Activated naive CD4-positive, alpha-beta T cell treated with anti-CD3 and anti-CD28 coated beads, Interleukin-2, amount 10 ng/mL, durations not matched to agents 7 days and 5 days (primary cell): ENCODE measurements around the gene DDIT4.
"Not testable (repeated sequence)": the region's sequence is repeated elsewhere in the genome, so short reads cannot be mapped to it uniquely, and the experiment has no call there.

Source experiments
- CTCF ChIA-PET: fragments of 350-600 bp; sonication (Branson Sonifier 250); formaldehyde crosslinking; loops from one replicate; lab custom pipeline; 2021; ENCODE audit warnings: antibody characterized with exemption; lab: Charles Lee
- DNase-seq: peaks from one replicate; pipeline ENCODE4 v3.0.0-alpha.2; 2020
- H3K27ac Mint-ChIP-seq: one replicate; pipeline ENCODE4 v1.8.0; 2021; ENCODE audit warnings: mild to moderate bottlenecking, moderate library complexity, mixed read lengths
- H3K27me3 Mint-ChIP-seq: one replicate; pipeline ENCODE4 v1.8.0; 2021; ENCODE audit warnings: mild to moderate bottlenecking, mixed read lengths
- H3K36me3 Mint-ChIP-seq: one replicate; pipeline ENCODE4 v1.8.0; 2021; ENCODE audit warnings: mixed read lengths
- H3K4me1 Mint-ChIP-seq: one replicate; pipeline ENCODE4 v1.8.0; 2021; ENCODE audit warnings: mixed read lengths
- H3K4me3 Mint-ChIP-seq: one replicate; pipeline ENCODE4 v1.8.0; 2021; ENCODE audit warnings: mild to moderate bottlenecking, moderate library complexity, mixed read lengths
- H3K9me3 Mint-ChIP-seq: one replicate; pipeline ENCODE4 v1.8.0; 2021; ENCODE audit warnings: mixed read lengths

The DDIT4 gene

DNA sequence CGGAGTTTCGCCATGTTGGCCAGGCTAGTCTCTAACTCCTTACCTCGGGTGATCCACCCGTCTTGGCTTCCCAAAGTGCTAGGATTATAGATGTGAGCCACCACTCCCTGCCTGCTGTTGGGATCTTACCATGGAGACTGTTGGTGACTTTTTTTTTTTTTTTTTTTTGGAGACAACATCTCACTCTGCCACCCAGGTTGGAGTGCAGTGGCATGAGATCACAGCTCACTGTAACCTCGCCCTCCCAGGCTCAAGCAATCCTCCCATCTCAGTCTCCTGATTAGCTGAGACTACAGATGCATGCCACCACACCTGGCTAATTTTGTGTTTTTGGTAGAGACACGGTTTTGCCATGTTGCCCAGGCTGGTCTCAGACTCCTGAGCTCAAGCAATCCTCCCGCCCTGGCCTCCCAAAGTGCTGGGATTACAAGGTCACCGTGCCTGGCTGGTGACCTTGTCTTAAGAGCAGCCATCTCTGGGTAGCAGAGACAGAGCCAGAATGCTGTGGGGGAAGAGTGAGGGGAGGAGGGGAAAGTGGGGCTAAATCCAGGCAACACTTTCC lies 32.0 kb upstream of the DDIT4 start:
- Mint-ChIP-seq H3K27ac (no peak overlapping the region), H3K36me3 (peaks cover 22% of the 10 kb centered on the region)

GRCh38 chr10:72242675-72243074 lies 31.0 kb upstream of the DDIT4 start:
- H3K27me3 Mint-ChIP-seq = no peaks in the 10 kb centered on the region
- H3K9me3 Mint-ChIP-seq = no peaks in the 10 kb centered on the region
- peaks cover 15% of the 10 kb centered on the region for H3K36me3 Mint-ChIP-seq
- CTCF ChIA-PET = no interaction called here
- no peak for DNase-seq
- H3K27ac Mint-ChIP-seq = peak overlapping the region; percentile 64
- no peak overlapping the region for H3K4me3 Mint-ChIP-seq
- peaks cover 70% of the 10 kb centered on the region for H3K4me1 Mint-ChIP-seq

More for the DNA sequence above, 32.0 kb upstream of the DDIT4 start:
- no peak overlapping the region for H3K4me3 Mint-ChIP-seq
- CTCF ChIA-PET = interaction anchor here (2.1 to 2.3 kb wide), 2 partner anchors 13 to 96 kb away, joined by 7 to 10 read pairs; no protein-coding TSS in a partner anchor
- DNase-seq = no peak
- H3K9me3 Mint-ChIP-seq = no peaks in the 10 kb centered on the region
- no peaks in the 10 kb centered on the region for H3K27me3 Mint-ChIP-seq
- peaks cover 61% of the 10 kb centered on the region for H3K4me1 Mint-ChIP-seq

- peaks cover 13% of the 10 kb centered on the region for H3K36me3 Mint-ChIP-seq
- CTCF ChIA-PET = interaction anchor here (0.6 to 2.0 kb wide), 5 partner anchors 17 to 172 kb away, joined by 3 to 6 read pairs (median 4); no protein-coding TSS in a partner anchor
- H3K4me3 Mint-ChIP-seq = no peak overlapping the region
- H3K27me3 Mint-ChIP-seq = no peaks in the 10 kb centered on the region
- no peaks in the 10 kb centered on the region for H3K9me3 Mint-ChIP-seq
- no peak for DNase-seq
- H3K27ac Mint-ChIP-seq = no peak overlapping the region
- peaks cover 82% of the 10 kb centered on the region for H3K4me1 Mint-ChIP-seq
These were observed 29.8 kb upstream of the DDIT4 start for GRCh38 chr10:72243822-72244437.

GRCh38 chr10:72244573-72245038 lies 29.1 kb upstream of the DDIT4 start:
- no peaks in the 10 kb centered on the region for H3K9me3 Mint-ChIP-seq
- H3K27ac Mint-ChIP-seq = peak overlapping the region; percentile 26
- H3K27me3 Mint-ChIP-seq = no peaks in the 10 kb centered on the region
- no peak overlapping the region for H3K4me3 Mint-ChIP-seq
- DNase-seq = no peak
- peaks cover 82% of the 10 kb centered on the region for H3K4me1 Mint-ChIP-seq
- H3K36me3 Mint-ChIP-seq = peaks cover 11% of the 10 kb centered on the region
- CTCF ChIA-PET = interaction anchor here (1.0 to 2.0 kb wide), 4 partner anchors 16 to 173 kb away, joined by 3 to 6 read pairs (median 4); no protein-coding TSS in a partner anchor

DNA sequence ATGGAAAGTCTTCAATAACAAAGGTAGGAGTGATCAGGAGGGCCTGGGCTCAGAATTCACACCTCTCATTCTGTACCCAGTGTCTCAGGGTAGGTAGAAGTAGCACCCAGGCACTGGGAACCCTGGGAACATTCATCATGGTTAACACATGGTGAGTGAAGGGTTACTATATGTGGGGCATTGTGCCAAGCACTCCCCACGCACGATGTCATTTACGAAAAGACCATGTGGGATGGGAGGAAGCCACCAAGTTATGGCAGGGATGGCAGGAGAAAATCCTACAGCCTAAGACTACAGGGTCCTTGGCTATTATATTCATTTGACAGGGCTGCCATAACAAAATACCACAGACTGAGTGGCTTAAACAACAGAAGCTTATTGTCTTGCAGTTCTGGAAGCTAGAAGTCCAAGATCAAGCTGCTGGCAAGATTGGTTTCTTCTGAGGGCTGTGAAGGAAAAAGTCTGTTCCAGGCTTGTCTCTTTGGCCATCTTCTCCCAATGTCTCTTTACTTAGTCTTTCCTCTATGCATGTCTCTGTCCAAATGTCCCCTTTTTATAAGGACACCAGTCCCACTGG lies 27.7 kb upstream of the DDIT4 start:
- H3K27me3 Mint-ChIP-seq = no peaks in the 10 kb centered on the region
- no peaks in the 10 kb centered on the region for H3K9me3 Mint-ChIP-seq
- H3K27ac Mint-ChIP-seq = peak overlapping the region; percentile 71
- H3K4me3 Mint-ChIP-seq = no peak overlapping the region
- CTCF ChIA-PET = interaction anchor here (0.9 to 2.9 kb wide), 9 partner anchors 8 to 120 kb away, joined by 3 to 16 read pairs (median 9); no protein-coding TSS in a partner anchor
- no peak for DNase-seq
- H3K4me1 Mint-ChIP-seq = peaks cover 90% of the 10 kb centered on the region
- peaks cover 11% of the 10 kb centered on the region for H3K36me3 Mint-ChIP-seq

DNA sequence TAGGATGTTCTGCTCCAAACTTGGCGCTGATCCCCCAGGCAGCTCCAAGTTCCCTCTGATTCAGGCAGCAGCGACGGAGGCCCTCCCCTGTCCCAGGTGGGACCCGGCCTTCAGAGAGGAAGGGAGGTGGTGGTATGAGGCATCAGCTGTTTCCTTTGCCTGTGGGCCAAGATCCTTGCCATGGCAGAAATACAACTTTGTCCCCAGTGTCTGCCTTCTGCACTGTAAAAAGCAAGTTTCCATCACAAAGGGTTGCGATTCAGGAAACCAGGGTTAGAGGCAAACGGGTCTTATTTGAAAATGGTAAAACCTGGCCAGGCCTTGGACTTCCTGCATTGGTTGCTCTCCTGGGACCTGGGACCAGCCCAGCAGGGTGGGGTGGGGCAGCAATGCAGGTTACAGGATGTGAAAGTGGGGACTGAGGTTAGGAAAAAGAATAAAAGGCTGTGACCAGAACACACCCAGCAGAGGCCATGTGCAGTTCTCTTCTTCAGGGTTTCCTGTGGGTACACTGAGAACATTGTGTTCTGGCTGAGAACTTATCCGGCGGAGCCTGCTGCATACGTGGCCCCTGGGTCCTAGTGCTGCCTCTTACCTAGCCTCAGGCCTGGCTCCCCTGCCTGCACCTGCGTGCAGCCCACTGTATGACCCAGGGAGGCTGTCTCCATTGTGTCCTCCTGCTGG lies 25.1 kb upstream of the DDIT4 start:
- peak overlapping the region; percentile 99 for H3K27ac Mint-ChIP-seq
- peaks cover 86% of the 10 kb centered on the region for H3K4me1 Mint-ChIP-seq
- H3K36me3 Mint-ChIP-seq = peaks cover 6% of the 10 kb centered on the region
- peak overlapping the region; percentile 79 for H3K4me3 Mint-ChIP-seq
- peak; percentile 86 for DNase-seq
- no peaks in the 10 kb centered on the region for H3K27me3 Mint-ChIP-seq
- CTCF ChIA-PET = interaction anchor here (0.8 to 2.9 kb wide), 11 partner anchors 10 to 352 kb away, joined by 3 to 16 read pairs (median 7); partner anchors contain the start of genes ANAPC16, ASCC1 and DDIT4
- no peaks in the 10 kb centered on the region for H3K9me3 Mint-ChIP-seq

- not testable (repeated sequence) for H3K36me3 Mint-ChIP-seq, DNase-seq, H3K27me3 Mint-ChIP-seq, H3K9me3 Mint-ChIP-seq
- peaks cover 85% of the 10 kb centered on the region for H3K4me1 Mint-ChIP-seq
- peak overlapping the region; percentile 79 for H3K4me3 Mint-ChIP-seq
- H3K27ac Mint-ChIP-seq = peak overlapping the region; percentile 99
- CTCF ChIA-PET = interaction anchor here (0.8 to 1.5 kb wide), 2 partner anchors 9 to 12 kb away, joined by 3 read pairs; no protein-coding TSS in a partner anchor
These were observed 24.4 kb upstream of the DDIT4 start for GRCh38 chr10:72249176-72249862.

DNA sequence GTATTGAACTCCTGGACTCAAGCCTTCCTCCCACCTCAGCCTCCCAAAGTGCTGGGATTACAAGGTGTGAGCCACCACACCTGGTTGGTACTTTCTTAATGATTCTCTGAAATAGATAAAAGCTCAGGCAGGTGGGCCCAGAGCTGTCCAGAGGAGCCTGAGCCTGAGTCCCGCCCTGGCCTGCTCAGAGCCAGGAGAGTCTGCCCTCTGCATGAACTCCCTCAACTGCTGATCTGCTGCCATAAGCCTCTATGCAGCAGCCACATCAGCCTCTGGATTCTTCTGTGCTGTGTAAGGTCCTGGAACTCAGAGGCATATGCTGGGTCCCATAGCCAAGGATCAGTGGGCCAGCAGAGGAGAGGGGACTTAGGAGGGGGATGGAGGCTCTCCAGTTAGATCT lies 23.1 kb upstream of the DDIT4 start:
- CTCF ChIA-PET = interaction anchor here (0.6 kb wide), 1 partner anchor 10 kb away, joined by 3 read pairs; no protein-coding TSS in a partner anchor
- no peak for DNase-seq
- peaks cover 85% of the 10 kb centered on the region for H3K4me1 Mint-ChIP-seq

DNA sequence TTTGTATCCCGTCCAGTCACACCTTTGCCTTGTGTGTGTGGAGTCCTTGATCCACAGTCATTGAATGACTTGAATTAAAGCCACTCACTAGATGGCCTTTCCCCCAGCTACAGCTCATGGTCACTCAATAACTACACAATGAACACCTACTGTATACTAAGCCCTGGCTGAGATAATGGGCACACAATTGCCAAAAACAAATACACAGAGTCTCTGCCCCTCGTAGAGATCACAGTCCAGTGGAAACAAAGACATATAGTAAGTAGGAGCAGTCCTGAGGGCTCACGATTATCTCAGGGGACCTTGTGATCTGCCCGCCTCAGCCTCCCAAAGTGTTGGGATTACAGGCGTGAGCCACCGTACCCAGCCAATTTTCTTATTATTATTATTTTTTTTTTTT lies 22.1 kb upstream of the DDIT4 start:
- no peak for DNase-seq
- Mint-ChIP-seq H3K9me3 (no peaks in the 10 kb centered on the region), H3K4me1 (peaks cover 84% of the 10 kb centered on the region), H3K4me3 (no peak overlapping the region), H3K36me3 (peaks cover 6% of the 10 kb centered on the region), H3K27ac (no peak overlapping the region), H3K27me3 (no peaks in the 10 kb centered on the region)
- CTCF ChIA-PET = interaction anchor here (0.6 to 1.8 kb wide), 2 partner anchors 9 to 86 kb away, joined by 3 to 5 read pairs; no protein-coding TSS in a partner anchor

More for the DNA sequence above, 23.1 kb upstream of the DDIT4 start:
- peaks cover 6% of the 10 kb centered on the region for H3K36me3 Mint-ChIP-seq
- H3K4me3 Mint-ChIP-seq = peak overlapping the region; percentile 44
- no peaks in the 10 kb centered on the region for H3K27me3 Mint-ChIP-seq
- peak overlapping the region; percentile 84 for H3K27ac Mint-ChIP-seq
- H3K9me3 Mint-ChIP-seq = no peaks in the 10 kb centered on the region

GRCh38 chr10:72252972-72253371 lies 20.8 kb upstream of the DDIT4 start:
- H3K27ac Mint-ChIP-seq = no peak overlapping the region
- peaks cover 79% of the 10 kb centered on the region for H3K4me1 Mint-ChIP-seq
- CTCF ChIA-PET = interaction anchor here (1.8 kb wide), 1 partner anchor 85 kb away, joined by 5 read pairs; no protein-coding TSS in a partner anchor
- H3K4me3 Mint-ChIP-seq = no peak overlapping the region
- no peaks in the 10 kb centered on the region for H3K27me3 Mint-ChIP-seq
- peaks cover 3% of the 10 kb centered on the region for H3K36me3 Mint-ChIP-seq
- H3K9me3 Mint-ChIP-seq = no peaks in the 10 kb centered on the region
- no peak for DNase-seq

DNA sequence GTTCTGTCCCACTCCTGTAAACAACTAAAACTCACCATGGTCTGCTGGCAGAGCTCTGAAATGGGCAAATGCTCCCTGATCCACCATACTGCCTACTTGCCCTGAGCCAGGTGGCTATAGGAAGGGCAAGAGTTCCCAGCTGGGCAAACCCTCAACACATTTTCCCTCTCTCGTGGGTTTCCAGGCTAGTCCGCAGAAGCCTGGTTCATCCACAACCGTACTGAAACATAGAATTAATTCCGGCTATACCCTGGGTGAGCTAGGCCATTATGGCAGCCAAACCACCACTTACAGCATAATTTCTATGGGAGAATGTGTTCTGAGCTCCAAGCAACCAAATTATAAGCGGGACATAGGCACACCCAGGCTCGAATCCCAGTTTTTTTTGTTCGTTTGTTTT lies 20.1 kb upstream of the DDIT4 start:
- no peaks in the 10 kb centered on the region for H3K9me3 Mint-ChIP-seq
- no peak for DNase-seq

DNA sequence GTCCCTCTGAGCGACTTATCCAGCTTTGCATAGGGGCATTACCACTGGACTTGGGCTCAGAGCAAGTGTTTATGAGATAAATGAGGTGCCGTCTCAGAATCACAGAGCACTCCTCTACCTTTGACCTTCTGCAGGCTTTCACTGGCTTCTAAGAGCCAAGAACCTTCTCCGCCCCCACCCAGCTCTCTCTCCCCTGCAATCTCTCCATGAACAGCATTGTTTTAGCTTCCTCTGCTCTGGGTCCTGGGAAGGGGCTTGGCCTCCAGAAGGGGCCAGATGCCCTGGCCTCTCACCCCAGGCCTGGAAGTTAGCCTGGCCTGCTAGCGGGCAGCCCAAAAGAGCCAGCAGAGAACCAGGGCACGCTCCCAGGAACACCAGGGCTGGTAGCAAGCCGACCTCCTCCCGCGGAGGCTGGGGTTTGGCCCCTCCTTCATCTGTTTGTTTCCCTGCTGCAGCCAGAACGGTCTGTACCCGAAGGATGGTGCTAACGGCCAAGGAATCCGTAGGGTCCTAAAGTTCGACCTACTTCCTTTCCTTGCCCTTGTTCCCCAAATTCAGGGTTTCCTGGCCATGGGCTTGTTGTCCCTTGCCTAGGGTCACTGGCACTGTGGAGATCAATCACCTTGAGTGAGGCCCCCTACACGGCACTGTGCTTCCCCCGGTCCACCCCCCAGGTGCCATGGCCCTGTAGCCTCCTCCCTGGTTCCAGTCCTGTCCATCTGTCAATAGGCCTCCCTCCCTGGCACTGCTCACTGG lies 18.7 kb upstream of the DDIT4 start:
- peaks cover 3% of the 10 kb centered on the region for H3K36me3 Mint-ChIP-seq
- H3K4me1 Mint-ChIP-seq = peaks cover 81% of the 10 kb centered on the region
- peak; percentile 71 for DNase-seq
- H3K4me3 Mint-ChIP-seq = peak overlapping the region; percentile 69
- CTCF ChIA-PET = interaction anchor here (0.9 to 2.1 kb wide), 7 partner anchors 17 to 87 kb away, joined by 3 to 11 read pairs (median 5); no protein-coding TSS in a partner anchor
- no peaks in the 10 kb centered on the region for H3K27me3 Mint-ChIP-seq
- no peaks in the 10 kb centered on the region for H3K9me3 Mint-ChIP-seq
- H3K27ac Mint-ChIP-seq = peak overlapping the region; percentile 87

More for the DNA sequence above, 20.1 kb upstream of the DDIT4 start:
- CTCF ChIA-PET = interaction anchor here (1.1 to 1.8 kb wide), 5 partner anchors 18 to 84 kb away, joined by 3 to 5 read pairs (median 5); no protein-coding TSS in a partner anchor
- Mint-ChIP-seq H3K4me3 (no peak overlapping the region), H3K4me1 (peaks cover 78% of the 10 kb centered on the region), H3K36me3 (peaks cover 3% of the 10 kb centered on the region), H3K27ac (peak overlapping the region; percentile 1), H3K27me3 (no peaks in the 10 kb centered on the region)
